Stimulated activated CD4-positive, alpha-beta T cell treated with anti-CD3 and anti-CD28 coated beads, Interleukin-4, amount 100 ng/mL, for 24 hours (primary cell): ENCODE measurements around the gene NELL1.

Source experiments
- DNase-seq: peaks from one replicate; pipeline ENCODE4 v3.0.0-alpha.2; 2020

The NELL1 gene

DNA sequence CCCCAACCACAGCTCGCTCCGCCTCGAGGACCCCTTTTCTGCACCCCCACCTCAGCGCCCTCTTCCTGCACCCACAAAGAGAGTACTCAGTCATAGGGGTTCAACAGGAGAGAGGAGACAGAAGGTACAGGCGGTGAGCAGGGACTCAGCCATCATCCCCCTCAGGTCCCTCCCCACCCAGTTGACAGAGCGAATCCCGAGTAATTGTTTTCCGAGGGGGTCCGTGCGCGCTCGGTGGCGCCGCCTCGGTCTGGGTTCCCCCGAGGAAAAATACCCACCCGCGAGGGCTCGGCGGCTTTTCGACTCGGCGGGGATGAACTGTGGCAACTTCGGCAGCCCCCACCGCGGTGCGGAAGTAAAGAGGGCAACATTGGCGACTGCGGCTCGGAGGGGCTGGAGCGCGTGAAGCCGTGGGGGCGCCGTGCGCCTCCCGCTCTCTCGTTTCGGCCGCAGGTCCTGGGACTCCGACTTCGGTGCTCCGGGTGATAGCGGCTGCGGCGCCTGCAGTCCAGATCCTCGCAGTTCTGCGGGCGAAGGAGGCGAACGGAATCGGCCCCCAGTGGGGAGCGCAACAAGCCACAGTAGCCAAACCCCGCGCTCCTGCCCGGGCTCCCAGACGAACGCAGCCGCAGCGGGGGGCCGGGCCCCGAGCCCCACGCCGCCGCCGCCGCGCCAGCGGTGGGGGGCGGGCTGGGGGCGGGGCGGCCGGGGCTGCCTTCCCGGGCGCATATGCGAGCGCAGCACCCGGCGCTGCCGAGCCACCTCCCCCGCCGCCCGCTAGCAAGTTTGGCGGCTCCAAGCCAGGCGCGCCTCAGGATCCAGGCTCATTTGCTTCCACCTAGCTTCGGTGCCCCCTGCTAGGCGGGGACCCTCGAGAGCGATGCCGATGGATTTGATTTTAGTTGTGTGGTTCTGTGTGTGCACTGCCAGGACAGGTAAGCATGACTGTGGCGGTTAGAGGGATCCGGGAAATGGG is at the start of gene NELL1:
Gene NELL1, plus strand, starts transcription at position 743 of the 976 bp plus-strand sequence.
- DNase-seq = no peak

DNA sequence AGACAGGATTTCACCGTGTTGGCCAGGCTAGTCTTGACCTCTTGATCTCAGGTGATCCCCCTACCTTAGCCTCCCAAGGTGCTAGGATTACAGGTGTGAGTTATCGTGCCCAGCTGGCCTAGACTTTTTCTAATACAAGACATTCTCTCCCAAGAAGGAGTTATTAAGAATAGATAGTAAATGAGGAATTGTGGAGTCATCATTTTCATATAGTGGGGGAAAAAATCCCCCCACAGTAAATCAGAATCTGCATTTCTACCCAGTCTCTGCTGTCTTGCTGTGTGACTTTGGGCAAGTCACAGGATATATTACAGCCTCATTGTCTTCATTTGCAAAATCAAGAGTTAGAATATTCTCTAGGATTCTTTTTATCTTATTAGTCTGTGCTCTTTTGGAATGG is 48.4 kb upstream of the NELL1 start:
- no peak for DNase-seq

DNA sequence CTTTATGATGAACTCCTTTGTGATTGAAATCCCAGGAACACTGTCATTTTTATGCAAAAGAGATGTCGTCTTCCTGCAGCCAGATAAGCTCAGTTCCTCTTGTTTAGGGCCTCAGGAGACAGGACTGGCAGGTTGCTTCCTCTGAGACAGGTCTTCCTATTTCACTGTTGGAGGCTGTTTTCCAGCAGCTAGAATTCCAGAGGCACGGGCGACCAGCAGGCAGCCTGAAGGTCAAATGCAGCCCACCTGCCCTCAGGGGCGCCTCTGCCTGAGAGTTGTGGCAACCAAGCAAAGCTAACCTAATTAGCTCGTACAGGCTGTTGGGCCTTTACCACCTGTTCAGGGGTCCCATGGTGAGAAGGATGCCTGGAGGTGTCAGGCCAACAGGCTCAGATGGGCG is 47.7 kb upstream of the NELL1 start:
- no peak for DNase-seq

DNA sequence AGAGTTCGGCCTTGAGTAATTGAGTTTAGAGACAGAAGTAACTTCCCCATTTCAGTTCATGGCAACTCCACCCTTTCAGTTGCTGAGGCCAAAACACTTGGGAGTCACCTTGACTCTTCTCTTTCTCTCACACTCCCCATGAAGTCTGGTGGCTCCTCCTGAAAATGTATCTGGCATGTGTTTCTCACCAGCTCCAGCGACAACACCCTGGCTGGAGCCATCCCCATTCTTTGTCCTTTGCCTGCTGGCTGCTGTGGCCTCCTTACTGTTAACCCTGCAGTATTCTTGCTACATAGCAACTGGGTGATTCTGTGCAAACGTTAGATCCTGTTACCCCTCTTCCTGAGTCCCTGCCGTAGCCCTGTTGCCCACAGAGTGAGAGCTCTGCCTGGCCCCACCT is 46.1 kb upstream of the NELL1 start:
- DNase-seq = no peak

DNA sequence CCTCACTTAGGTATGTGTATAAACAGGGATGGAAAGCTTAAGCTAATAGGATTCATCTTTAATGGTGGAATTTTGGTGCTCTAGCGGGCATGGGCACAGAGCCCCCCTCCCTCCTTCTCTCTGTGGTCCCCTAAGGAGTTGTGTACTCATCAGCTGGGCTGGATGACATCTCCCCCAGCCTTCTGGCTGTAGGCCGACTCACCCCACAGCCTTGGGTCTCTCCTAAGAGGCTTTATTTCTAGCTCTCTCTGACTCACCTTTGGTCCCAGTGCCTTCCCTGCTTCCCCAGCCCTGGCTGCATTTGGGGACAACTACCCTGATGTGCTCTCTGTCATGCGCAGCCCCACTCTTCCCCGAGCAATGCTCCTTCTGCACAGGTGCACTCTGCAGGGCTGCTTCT is 43.1 kb upstream of the NELL1 start:
- no peak for DNase-seq

DNA sequence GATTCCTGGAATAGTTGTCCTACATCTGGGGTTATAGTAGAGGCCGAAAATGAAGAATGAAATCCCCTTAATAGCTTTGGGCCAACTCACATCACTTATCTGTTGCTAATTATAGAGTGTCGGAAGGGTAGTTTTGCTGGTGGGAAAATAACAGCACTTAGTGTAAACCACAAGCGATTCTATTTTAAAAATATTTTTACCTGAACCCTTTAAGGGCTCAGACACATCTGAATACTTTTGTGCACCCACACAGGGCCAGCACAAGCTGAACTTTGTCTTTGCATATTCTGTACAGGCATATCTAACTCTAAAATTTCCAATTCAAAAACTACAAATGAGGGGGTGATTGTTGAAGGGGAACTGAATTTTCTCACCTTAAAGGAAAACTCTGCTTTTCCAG is 42.4 kb upstream of the NELL1 start:
- DNase-seq = no peak

DNA sequence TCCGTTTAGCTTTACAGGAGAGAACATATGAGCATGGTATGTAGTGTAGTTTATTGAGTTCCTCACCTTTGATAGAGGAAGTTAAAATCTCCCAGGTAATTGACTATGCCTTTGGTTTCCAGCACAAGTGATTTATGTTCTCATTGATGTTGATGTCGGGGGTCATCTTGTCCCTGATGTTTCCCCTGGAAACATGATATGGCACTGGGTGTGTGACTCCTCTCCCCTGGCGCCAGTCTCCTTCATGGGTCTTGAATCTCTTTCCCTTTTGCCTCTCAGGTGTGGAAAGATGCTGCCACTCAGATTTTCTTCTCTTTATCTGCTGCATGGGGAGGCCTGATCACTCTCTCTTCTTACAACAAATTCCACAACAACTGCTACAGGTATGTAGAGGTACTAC is 41.7 kb upstream of the NELL1 start:
- DNase-seq = no peak

DNA sequence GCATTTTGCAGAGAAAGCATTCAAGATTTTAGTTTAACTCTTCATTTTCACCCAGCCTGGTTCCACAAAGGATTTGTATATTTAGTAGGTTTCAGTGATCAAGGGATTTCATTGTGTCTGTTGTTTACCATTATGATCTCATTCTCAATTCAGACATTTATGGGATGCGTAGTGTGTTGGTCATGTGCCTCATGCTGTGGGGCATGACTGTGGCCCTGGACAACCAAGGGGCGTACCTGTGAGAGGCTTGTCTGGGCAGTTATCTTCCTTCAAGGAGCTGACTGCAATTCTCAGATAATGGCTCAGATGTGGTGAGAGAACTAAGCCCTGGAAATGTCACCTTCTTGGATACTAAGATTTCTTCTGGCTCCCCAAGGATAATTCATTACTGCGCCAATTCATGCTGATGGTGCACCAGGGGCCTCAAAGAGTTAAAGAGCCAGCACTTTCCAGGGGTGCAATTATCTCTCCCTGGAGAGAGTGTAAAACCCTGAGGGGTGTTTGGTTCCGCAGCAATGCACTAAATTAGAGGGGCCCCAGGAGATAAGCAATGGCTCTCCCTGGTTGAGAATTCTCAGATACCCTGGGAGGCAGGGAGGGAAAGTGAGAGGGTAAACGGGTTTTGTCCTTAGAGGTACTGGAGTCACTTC is 37.7 kb upstream of the NELL1 start:
- no peak for DNase-seq

DNA sequence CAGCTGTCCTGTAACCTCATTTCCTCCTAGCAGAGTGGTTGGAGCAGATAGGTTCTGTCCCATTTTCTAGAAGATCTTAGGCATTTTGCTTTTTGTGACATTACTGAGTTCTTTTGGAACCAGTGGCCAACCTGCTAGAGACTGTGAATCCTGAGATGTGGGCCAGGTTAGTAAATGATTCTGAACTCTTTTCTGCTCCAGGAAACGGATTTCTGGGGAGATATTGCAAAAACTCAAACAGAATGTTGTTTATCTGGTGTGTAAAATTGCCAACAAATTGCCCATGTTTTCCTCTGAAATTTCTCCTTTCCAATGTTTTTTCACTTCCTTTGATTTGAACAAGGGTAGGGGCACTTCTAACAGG is 37.2 kb upstream of the NELL1 start:
- DNase-seq = no peak

DNA sequence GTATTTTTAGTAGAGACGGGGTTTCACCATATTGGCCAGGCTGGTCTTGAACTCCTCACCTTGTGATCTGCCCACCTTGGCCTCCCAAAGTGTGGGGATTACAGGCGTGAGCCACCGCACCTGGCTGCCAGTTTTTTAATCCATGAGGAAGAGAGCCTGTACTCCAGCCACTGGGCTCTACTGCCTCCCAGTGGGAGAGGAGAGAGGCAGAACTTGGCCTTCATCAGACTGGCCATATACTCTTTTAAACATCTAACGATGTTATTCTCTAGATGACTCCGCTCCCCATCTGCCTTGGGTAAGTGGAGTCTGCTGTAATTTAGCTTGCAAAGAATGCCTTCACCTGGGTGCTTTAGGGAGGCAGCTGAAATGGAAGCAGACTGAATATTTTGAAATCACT is 35.3 kb upstream of the NELL1 start:
- DNase-seq = no peak

DNA sequence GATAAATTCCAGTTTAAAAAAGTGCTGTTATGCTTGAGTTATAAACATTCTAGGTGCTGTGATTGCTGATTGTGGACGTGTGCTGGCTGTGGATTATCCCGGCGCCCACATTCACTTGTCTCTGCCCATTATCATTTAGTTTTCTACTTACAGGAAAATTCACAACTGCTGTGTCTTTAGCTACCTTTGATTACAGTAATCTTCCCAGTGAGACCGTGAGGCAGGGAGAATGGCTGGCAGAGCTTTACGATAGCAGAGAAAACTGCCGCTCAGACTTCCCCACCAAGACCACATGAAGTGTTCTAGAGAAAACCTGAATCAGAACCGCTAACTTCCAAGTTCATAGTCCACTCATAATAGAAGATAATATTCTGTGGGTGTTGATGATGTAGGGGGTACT is 34.6 kb upstream of the NELL1 start:
- DNase-seq = no peak

DNA sequence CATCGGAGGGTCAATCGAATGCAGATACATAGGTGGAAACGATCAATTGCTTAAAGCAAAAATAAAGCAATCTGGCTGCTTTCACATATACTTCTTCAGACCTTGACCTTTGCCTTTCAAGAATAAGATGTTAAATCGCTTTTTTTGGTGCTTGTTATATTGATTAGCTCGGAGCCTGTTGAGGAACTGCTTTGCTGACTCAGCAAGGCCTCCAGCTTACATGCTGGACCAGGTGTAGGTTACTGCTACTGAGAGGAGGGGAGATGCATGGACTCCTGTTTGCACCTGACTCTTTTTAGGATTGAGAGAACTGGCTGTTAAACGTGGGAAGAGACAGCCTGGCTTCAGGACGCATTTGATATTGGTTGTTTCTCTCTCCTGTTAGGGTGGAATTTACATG is 31.3 kb upstream of the NELL1 start:
- DNase-seq = no peak

DNA sequence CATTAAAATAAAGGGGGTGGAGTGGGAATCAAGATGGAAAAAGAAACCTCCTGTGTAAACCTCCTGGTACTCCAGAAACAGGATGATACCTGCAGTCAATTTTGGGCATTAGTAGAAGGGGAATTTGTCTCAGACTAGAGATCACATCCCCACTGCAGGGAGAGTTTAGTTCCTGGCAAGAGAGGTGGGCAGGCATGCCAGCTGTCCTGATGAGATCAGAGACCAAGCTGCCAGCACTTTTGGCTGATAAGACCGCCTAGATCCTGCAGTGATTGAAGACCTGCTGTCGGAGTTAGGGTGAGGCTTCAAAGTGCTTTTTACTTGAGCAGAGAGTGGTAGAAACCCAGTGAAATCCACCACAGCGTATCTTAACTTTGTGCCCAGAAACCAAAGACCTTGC is 29.7 kb upstream of the NELL1 start:
- no peak for DNase-seq

DNA sequence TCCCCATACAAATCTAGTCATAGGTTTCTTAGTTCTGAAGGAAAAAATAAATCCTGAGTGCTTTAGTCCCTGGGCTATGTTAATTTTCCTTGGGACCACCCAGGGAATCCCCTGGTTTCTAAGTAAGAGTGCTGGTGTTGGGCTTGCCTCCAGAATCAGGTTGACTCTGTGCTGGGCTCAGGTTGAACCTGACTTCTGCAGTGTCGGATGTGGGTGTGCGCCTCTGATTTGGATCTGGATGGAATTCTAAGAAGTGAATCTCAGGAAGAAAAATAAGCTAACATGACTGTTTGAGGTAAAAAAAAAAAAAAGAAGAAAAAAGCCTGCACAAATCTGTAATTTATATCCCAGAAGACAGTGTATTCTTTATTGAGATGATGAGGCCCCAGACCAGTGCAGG is 29.0 kb upstream of the NELL1 start:
- no peak for DNase-seq

DNA sequence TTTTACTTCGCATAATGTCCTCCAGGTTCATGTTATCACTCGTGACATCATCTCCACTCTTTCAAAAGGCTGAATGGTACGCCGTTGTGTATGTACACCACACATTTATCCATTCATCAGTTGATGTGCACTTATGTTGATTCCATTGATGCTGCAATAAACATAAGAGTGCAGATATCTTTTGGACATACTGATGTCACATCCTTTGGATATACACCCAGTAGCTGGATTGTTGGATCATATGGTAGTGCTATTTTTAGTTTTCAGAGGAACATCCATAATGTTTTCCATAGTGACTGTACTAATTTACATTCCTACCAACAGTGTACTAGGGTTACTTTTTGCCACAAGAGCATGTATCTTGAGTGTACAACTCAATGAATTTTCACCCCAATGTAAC is 25.0 kb upstream of the NELL1 start:
- no peak for DNase-seq

DNA sequence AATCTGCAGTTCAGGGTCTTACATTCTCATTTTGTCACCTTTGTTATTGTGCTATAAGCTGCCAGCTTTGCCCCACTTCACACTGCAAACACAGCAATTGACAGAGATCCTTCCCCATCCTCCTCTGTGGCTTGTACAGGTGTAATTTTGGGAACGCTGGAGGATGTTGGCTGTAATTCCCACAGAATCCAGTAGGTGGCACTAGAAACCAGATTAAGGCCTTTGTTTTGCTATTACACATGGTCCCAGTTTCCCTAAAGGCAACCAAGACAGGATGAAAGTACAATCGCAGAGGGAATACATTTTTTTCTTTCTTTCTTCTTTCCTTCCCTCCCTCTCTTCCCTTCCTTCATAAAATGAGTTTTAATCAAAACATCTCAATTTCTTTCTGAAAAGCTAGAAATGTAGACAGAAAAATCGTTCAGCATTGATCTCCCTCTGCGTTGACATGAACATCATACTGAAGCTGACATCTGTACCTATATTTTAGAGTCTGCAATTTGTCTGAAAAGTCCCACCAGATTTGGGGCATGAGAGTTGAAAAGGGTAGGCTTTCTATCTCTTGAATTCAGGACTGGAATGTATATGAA is 21.3 kb upstream of the NELL1 start:
- DNase-seq = peak; percentile 47

DNA sequence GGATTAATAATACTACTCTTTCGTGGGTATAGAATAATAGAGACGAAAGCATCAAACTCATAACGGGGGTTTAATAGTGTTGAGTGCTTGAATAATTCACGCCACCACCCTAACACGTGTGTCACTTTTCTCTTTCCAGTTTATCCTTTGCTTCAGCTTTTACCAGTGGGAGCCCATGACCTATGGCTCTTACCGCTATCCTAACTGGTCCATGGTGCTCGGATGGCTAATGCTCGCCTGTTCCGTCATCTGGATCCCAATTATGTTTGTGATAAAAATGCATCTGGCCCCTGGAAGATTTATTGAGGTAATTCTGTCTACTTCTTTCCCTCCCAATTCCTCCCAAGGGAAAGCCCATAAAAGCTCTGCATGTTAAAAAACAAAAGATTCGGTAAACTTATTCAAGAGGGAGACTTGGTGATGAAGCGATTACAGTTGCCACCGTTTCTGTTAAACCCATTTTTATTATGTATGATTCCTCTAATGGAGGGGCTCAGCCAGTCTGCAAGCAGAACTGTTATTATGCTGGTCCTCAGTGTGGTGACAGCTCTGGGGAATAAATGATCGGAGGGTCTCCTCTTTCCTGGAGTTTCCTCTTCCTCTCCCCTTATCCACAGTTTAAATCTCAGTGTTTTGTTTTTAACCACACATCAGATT is 17.1 kb upstream of the NELL1 start:
- DNase-seq = no peak

DNA sequence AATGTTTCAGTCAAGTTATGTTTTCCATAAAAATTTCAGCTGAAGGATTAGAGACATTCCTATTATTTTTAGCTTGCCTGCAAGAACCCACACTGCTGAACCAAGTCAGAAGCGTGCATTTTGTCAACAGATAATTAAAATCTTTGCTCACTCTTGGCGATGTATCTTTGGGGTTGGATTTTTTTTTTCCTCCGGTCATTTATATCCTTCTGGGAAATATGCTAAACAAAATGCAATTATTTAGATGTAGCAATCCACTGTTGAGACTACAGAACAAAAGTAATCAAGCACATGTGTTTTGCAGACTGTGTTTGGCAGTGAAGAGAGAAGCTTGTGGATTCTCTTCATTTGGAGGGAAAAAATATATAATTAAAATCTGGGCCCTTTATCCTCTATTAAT is 15.3 kb upstream of the NELL1 start:
- no peak for DNase-seq

DNA sequence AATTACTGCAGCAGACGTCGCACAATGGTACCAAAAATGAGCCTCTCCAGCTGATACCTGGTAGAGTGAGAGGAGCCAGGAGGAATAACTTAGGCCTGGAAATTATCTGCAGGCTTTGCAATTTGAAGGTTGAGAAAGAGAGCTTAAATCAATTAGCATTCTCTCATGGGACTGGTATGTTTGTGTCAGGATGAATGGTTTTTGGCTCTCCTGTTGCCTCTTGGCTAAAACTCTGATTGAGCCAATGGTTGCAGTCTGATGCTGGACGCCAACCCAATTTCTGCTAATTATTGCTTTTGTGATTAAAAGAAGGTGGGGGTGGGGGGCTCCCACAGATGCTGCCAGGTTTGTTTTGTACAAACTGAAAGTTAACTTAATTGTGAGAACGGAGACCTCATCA is 12.5 kb upstream of the NELL1 start:
- no peak for DNase-seq

DNA sequence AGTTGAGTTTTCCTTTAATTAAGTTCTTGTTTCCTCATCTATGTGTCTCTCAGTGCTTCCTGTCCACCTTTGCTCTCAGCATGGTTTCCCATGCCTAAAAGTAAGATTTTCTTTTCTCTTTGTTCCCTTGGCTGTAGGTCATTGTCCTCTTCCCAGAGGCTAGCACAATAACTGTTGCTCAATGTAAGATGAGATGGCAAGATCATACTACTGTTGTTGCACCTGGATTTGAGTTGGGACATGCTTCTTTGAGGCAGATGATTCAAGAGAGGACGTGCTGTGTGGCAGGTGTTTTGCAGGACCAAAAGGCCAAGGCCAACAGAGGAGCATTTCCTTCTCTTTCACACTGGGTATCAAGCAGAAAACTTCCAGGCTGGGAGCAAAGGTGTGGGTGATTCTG is 11.3 kb upstream of the NELL1 start:
- DNase-seq = no peak

DNA sequence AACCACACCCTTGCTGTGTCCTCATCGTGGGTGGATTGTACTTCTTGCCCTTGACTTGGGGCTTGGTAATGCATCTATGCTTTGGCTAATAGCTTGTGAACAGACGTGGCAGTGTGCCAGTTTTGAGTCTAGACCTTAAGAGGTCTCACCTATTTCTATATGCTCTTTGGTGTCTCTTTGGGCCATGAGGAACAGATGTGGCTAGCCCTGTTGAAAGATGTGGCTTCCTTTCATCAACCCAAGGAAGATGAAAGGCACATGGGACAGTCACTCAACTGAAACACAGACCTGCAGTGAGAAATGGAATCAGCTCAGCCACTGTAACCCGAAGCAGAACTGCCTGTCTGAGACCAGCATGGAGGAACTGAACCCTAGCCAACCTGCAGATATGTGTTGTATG is 7.9 kb upstream of the NELL1 start:
- no peak for DNase-seq

DNA sequence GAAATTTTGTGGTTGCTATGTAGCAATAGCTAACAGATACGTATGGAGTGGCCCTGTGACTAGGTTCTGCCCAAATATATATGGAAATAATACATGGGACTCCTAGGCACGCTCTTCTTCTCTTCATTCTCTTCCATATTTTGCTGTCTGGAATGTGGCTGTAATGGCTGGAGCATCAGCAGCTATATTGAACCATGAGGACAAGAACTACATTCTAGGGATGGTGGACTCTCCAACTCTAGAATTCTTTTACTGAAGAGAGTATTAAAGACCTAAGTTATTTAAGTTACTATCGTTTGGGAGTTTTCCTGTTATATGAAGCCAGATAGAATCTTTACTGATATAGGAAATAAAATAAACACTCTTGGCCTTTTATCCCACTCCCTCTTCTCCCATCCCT is 7.5 kb upstream of the NELL1 start:
- no peak for DNase-seq

DNA sequence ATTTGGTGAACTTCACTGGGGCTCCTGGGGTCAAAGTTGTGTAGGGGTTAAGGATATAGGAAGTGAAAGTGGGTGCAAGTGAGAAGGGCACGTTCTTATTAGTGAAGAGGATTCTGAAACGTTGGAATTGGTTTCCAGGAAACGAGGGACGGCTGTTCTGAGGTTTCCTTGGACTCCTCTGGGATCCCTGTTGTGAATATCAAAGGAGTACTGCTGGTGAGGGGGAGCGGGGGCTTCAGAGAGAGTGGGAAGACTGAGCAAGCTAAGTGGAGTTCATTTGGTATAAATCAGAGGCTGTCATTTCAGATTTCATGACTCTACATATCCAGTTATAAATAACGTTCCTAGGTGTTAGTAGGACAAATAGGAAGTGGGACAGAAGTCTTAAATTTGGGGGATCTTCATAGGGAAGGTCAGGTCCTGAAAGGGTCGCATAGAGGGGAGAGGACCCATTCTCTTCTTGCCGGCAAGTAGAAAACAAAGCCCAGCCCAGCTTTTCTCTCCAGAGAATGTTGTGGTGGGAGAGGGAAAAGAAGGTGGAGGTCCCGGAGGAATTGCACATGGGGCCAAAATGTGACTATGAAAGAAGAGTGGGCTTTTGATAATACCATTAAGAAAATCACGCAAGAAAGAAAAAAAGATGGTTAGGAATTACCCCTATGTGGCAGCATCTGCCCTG is 1.1 kb upstream of the NELL1 start:
- no peak for DNase-seq
